ENCODE data around the gene TMCO2.

GRCh38 chr1:40274331-40274730 lies 26.6 kb downstream of the TMCO2 start:
- no peak for TF ChIP-seq ZNF274 (IDR thresholded peaks at IDR 0.05; ENCODE audit: low read depth, low read length)
- TF ChIP-seq SUZ12 (IDR thresholded peaks at IDR 0.05; ENCODE audit: extremely low read depth, insufficient read depth, insufficient read length), result no peak

Data from NT2/D1 (cell line).